Measurements from ENCODE around the gene NPAS3. TPM values are rescaled to one million over a fixed set of nuclear protein-coding genes. Genes with fewer than 3 reads are reported as not detected.

Gene NPAS3
- total and polyA plus RNA-seq, 2 donors (not counting 1 experiment from before 2014, with no cell fraction given) = 0.10 to 0.50 TPM

DNA sequence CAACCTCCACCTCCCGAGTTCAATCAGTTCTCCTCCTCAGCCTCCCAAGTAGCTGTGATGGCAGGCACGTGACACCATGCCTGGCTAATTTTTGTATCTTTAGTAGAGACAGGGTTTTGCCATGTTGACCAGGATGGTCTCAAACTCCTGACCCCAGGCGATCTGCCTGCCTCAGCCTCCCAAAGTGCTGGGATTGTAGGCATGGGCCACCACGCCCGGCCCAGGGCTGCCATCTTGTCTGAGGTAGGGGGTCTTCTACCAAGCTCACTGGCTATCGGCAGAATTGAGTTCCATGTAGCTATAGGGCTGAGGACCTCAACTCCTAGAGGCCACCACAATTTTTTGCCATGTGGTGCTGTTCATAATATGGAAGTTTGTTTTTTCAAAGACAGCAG, 896.6 kb downstream of the NPAS3 start:
- Histone ChIP-seq H3K9me3 (ENCODE audit: control insufficient read depth, insufficient read depth, low read depth, low read length) (no peaks in the 10 kb centered on the region), H3K9ac (ENCODE audit: insufficient read depth, low read length) (no peak overlapping the region), H4K20me1 (ENCODE audit: control insufficient read depth, extremely low read depth, insufficient read depth, low read length) (no peaks in the 10 kb centered on the region), H3K36me3 (ENCODE audit: control insufficient read depth, insufficient read depth, low read length) (no peaks in the 10 kb centered on the region), H3K27ac (ENCODE audit: insufficient read depth, low read length) (no peak overlapping the region), H3K79me2 (ENCODE audit: control insufficient read depth, insufficient read depth, low read length) (no peaks in the 10 kb centered on the region), H3K27me3 (ENCODE audit: control insufficient read depth, insufficient read depth, low read length) (no peaks in the 10 kb centered on the region), H3K4me3 (replicated peaks in 1 of 4; ENCODE audit: control extremely low read depth in 1 of 4, insufficient read depth in 1 of 4, low read depth in 3 of 4, low read length in 4 of 4) (no peak overlapping the region), H3K4me1 (ENCODE audit: control insufficient read depth, extremely low read depth, insufficient read depth, low read length) (no peaks in the 10 kb centered on the region), H3K4me2 (ENCODE audit: extremely low read depth, insufficient read depth, low read length) (no peak overlapping the region), H2AFZ (ENCODE audit: low read length) (no peak overlapping the region)
- no peak for DNase-seq (ENCODE audit: low read depth in 2 of 2)
- TF ChIP-seq CTCF (conservative IDR thresholded peaks at IDR 0.05 in 1 of 2, IDR thresholded peaks at IDR 0.05 in 1 of 2; ENCODE audit: low read depth in 1 of 2, low read length in 2 of 2) = no peak
- TF ChIP-seq EZH2 (IDR thresholded peaks at IDR 0.05; ENCODE audit: low read length, missing control alignments) = no peak

GRCh38 chr14:33835677-33836076, 897.0 kb downstream of the NPAS3 start:
- H3K9ac ChIP-seq (ENCODE audit: insufficient read depth, low read length) = no peak overlapping the region
- no peak for TF ChIP-seq CTCF (conservative IDR thresholded peaks at IDR 0.05 in 1 of 2, IDR thresholded peaks at IDR 0.05 in 1 of 2; ENCODE audit: low read depth in 1 of 2, low read length in 2 of 2)
- H3K27me3 ChIP-seq (ENCODE audit: control insufficient read depth, insufficient read depth, low read length) = no peaks in the 10 kb centered on the region
- no peak overlapping the region for H3K4me2 ChIP-seq (ENCODE audit: extremely low read depth, insufficient read depth, low read length)
- H3K36me3 ChIP-seq (ENCODE audit: control insufficient read depth, insufficient read depth, low read length) = no peaks in the 10 kb centered on the region
- no peaks in the 10 kb centered on the region for H3K4me1 ChIP-seq (ENCODE audit: control insufficient read depth, extremely low read depth, insufficient read depth, low read length)
- H3K4me3 ChIP-seq (replicated peaks in 1 of 4; ENCODE audit: control extremely low read depth in 1 of 4, insufficient read depth in 1 of 4, low read depth in 3 of 4, low read length in 4 of 4) = no peak overlapping the region
- no peak overlapping the region for H3K27ac ChIP-seq (ENCODE audit: insufficient read depth, low read length)
- H3K79me2 ChIP-seq (ENCODE audit: control insufficient read depth, insufficient read depth, low read length) = no peaks in the 10 kb centered on the region
- no peak overlapping the region for H2AFZ ChIP-seq (ENCODE audit: low read length)
- H3K9me3 ChIP-seq (ENCODE audit: control insufficient read depth, insufficient read depth, low read depth, low read length) = no peaks in the 10 kb centered on the region
- DNase-seq (ENCODE audit: low read depth in 2 of 2) = no peak
- no peaks in the 10 kb centered on the region for H4K20me1 ChIP-seq (ENCODE audit: control insufficient read depth, extremely low read depth, insufficient read depth, low read length)

DNA sequence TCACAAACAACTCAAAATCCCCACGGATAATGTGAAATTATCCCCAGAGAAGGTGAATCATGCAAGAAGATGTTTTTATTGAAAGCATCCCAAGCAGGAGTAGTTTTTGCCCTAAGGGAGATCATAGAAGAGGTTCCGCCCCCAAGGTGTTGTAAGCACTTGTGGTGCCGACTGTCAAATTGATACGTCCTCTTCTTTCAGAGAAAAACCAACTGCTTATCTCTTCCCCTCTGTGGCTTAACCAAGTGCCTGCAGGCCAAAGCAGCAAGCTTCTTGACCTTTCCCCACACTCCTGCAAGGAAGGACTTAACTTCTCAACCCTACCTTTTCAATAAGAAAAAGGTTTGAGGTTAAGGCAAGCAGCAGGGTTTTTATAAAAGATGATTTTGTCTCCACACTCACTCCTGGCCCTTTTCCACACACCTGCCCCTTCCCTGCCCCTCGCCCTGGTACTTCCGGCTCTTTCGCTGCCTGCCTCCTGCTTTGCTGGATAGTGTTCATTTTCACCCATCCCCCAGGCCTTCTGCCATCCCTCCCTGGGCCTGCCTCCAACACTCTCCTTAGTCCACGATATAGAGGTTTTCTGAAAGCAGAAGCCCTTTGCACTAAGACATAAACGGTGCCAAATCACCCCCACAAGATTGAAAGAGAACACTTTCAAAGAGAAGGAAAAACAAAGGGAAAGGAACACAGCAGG, 897.7 kb downstream of the NPAS3 start:
- no peaks in the 10 kb centered on the region for H3K36me3 ChIP-seq (ENCODE audit: control insufficient read depth, insufficient read depth, low read length)
- TF ChIP-seq CTCF (conservative IDR thresholded peaks at IDR 0.05 in 1 of 2, IDR thresholded peaks at IDR 0.05 in 1 of 2; ENCODE audit: low read depth in 1 of 2, low read length in 2 of 2) (no peak), EZH2 (IDR thresholded peaks at IDR 0.05; ENCODE audit: low read length, missing control alignments) (no peak)

More for the DNA sequence above, 897.7 kb downstream of the NPAS3 start:
- no peaks in the 10 kb centered on the region for H3K4me1 ChIP-seq (ENCODE audit: control insufficient read depth, extremely low read depth, insufficient read depth, low read length)
- H3K9ac ChIP-seq (ENCODE audit: insufficient read depth, low read length) = no peak overlapping the region
- DNase-seq (ENCODE audit: low read depth in 2 of 2) = no peak
- H3K27me3 ChIP-seq (ENCODE audit: control insufficient read depth, insufficient read depth, low read length) = no peaks in the 10 kb centered on the region
- no peaks in the 10 kb centered on the region for H4K20me1 ChIP-seq (ENCODE audit: control insufficient read depth, extremely low read depth, insufficient read depth, low read length)
- no peak overlapping the region for H2AFZ ChIP-seq (ENCODE audit: low read length)
- H3K79me2 ChIP-seq (ENCODE audit: control insufficient read depth, insufficient read depth, low read length) = no peaks in the 10 kb centered on the region
- no peak overlapping the region for H3K27ac ChIP-seq (ENCODE audit: insufficient read depth, low read length)
- H3K4me2 ChIP-seq (ENCODE audit: extremely low read depth, insufficient read depth, low read length) = no peak overlapping the region
- H3K4me3 ChIP-seq (replicated peaks in 1 of 4; ENCODE audit: control extremely low read depth in 1 of 4, insufficient read depth in 1 of 4, low read depth in 3 of 4, low read length in 4 of 4) = no peak overlapping the region
- no peaks in the 10 kb centered on the region for H3K9me3 ChIP-seq (ENCODE audit: control insufficient read depth, insufficient read depth, low read depth, low read length)
